Activated naive CD8-positive, alpha-beta T cell (primary cell): ENCODE data around the gene LAMA2.

ENCODE experiments used
- H3K27ac Mint-ChIP-seq: one replicate; pipeline ENCODE4 v1.8.0; 2021; ENCODE audit warnings: mixed read lengths
- H3K27me3 Mint-ChIP-seq: one replicate; pipeline ENCODE4 v1.8.0; 2021; ENCODE audit warnings: mixed read lengths
- H3K36me3 Mint-ChIP-seq: one replicate; pipeline ENCODE4 v1.8.0; 2021; ENCODE audit warnings: mixed read lengths
- H3K4me1 Mint-ChIP-seq: one replicate; pipeline ENCODE4 v1.8.0; 2021; ENCODE audit warnings: low read depth, mixed read lengths
- H3K4me3 Mint-ChIP-seq: one replicate; pipeline ENCODE4 v1.8.0; 2021; ENCODE audit warnings: mild to moderate bottlenecking, mixed read lengths
- H3K9me3 Mint-ChIP-seq: one replicate; pipeline ENCODE4 v1.8.0; 2021; ENCODE audit warnings: low read depth, mixed read lengths

The LAMA2 gene

GRCh38 chr6:129417416-129418086 is 534.6 kb downstream of the LAMA2 start:
- Mint-ChIP-seq H3K27ac (no peak overlapping the region), H3K36me3 (no peaks in the 10 kb centered on the region), H3K4me1 (no peaks in the 10 kb centered on the region), H3K9me3 (no peaks in the 10 kb centered on the region), H3K4me3 (no peak overlapping the region), H3K27me3 (no peaks in the 10 kb centered on the region)

DNA sequence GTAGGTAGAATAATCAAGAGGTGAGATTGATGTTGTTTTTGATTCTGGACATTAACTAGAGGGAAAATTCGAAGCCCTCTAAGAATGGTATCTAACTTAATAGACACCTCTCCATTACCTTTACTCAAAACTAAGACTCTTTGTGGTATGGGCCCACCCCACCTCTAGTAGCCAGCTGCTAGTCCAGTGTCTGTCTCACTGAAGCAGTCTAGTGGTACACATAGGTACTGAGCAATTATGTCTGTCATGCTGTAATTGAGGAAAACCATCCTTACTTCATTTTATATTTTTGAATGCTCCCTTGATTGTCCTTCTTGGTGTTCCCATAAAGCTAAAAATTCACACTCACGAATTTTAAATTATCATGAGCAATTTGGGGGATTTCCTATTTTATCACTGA is 536.4 kb downstream of the LAMA2 start:
- Mint-ChIP-seq H3K27ac (no peak overlapping the region), H3K4me1 (no peaks in the 10 kb centered on the region), H3K27me3 (no peaks in the 10 kb centered on the region), H3K4me3 (no peak overlapping the region), H3K9me3 (no peaks in the 10 kb centered on the region), H3K36me3 (no peaks in the 10 kb centered on the region)

DNA sequence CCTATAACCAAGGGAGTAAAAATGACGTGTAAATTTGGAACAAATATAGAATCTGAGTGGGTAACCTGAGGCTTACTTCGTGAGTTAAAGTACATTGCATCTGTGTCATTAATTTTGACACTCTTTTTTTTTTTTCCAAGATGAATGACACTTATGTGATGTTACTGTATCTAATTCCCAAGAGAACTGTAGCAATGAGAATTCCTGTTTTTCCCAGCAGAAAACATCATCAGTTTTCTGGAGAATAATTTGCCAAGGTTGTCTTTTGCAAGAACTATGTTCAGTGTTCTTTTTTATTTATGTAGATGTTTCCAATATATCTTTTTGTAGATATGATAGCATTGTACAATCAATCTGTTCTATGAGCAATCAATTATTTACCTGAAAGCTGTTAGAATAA is 543.4 kb downstream of the LAMA2 start:
- H3K36me3 Mint-ChIP-seq: no peaks in the 10 kb centered on the region
- no peaks in the 10 kb centered on the region for H3K9me3 Mint-ChIP-seq
- no peak overlapping the region for H3K4me3 Mint-ChIP-seq
- H3K27ac Mint-ChIP-seq: no peak overlapping the region
- H3K4me1 Mint-ChIP-seq: no peaks in the 10 kb centered on the region
- H3K27me3 Mint-ChIP-seq: no peaks in the 10 kb centered on the region

DNA sequence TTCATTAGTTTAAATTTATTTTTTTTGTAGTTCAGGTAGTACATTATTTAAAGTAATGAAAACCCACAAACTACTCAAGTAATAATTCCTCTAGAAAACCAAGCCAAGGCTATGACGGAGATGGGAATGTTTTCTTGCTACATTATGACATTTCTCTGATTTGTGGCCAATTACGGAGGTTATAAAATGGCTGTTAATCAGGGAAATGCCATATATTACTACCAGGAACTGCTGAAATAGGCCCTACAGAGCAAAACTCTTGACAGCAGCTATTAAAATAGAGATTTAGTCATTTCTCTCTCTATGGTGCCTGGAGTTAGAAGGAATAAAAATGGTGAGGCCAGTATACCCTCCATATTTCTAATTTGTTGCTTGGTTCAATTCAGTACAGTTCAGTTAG is 547.0 kb downstream of the LAMA2 start:
- Mint-ChIP-seq H3K9me3 (no peaks in the 10 kb centered on the region), H3K4me1 (no peaks in the 10 kb centered on the region), H3K36me3 (no peaks in the 10 kb centered on the region), H3K4me3 (no peak overlapping the region), H3K27ac (no peak overlapping the region), H3K27me3 (no peaks in the 10 kb centered on the region)

DNA sequence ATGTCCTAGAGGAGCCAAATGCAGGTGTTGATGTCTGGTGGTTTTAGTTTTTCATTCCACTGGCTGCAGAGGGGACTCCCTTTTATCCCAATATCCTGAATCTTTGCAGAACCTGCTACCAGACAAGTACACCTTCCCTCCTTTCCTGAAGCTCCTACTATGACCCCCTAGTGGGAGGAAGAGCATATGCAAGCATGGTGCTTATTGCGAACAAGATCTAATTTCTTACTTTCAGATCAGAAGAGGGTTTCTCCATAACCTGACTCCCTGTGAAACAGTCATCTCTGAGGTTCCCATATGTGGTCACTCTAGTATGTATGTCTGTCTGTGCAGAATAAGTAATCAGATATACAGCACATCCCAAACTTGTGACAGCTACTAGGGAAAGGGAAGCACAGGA is 549.8 kb downstream of the LAMA2 start:
- H3K4me3 Mint-ChIP-seq: no peak overlapping the region
- no peak overlapping the region for H3K27ac Mint-ChIP-seq
- no peaks in the 10 kb centered on the region for H3K4me1 Mint-ChIP-seq
- no peaks in the 10 kb centered on the region for H3K9me3 Mint-ChIP-seq
- H3K36me3 Mint-ChIP-seq: no peaks in the 10 kb centered on the region
- H3K27me3 Mint-ChIP-seq: no peaks in the 10 kb centered on the region

DNA sequence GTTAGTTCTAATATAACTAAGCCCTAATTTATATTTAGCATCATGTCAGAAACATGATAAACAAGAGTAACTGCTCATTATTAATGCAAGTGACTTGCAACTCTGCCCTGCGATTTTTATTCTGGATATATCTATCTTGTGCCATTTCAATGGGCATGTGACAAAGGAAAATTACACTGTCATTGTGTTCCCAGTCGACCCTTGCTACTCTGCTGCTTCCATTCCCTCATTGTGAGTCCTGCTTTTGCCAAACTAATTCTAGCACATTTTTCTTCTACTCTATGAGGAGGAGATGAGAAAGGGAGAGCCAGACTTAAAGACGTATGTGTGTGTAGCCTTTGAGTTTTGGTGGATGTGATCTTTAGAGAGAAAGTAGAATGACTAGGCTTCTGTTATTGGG is 551.2 kb downstream of the LAMA2 start:
- Mint-ChIP-seq H3K36me3 (no peaks in the 10 kb centered on the region), H3K9me3 (no peaks in the 10 kb centered on the region), H3K4me3 (no peak overlapping the region), H3K27ac (no peak overlapping the region), H3K27me3 (no peaks in the 10 kb centered on the region), H3K4me1 (no peaks in the 10 kb centered on the region)

- no peaks in the 10 kb centered on the region for H3K27me3 Mint-ChIP-seq
- H3K9me3 Mint-ChIP-seq: no peaks in the 10 kb centered on the region
- no peak overlapping the region for H3K4me3 Mint-ChIP-seq
- H3K36me3 Mint-ChIP-seq: peaks cover 2% of the 10 kb centered on the region
- peaks cover 21% of the 10 kb centered on the region for H3K4me1 Mint-ChIP-seq
- no peak overlapping the region for H3K27ac Mint-ChIP-seq
These were observed 557.8 kb downstream of the LAMA2 start for GRCh38 chr6:129440691-129441090.

GRCh38 chr6:129444683-129445082 is 561.7 kb downstream of the LAMA2 start:
- H3K36me3 Mint-ChIP-seq: peaks cover 2% of the 10 kb centered on the region
- H3K27me3 Mint-ChIP-seq: no peaks in the 10 kb centered on the region
- peak overlapping the region; percentile 50 for H3K27ac Mint-ChIP-seq
- no peaks in the 10 kb centered on the region for H3K9me3 Mint-ChIP-seq
- no peak overlapping the region for H3K4me3 Mint-ChIP-seq
- peaks cover 58% of the 10 kb centered on the region for H3K4me1 Mint-ChIP-seq

- Mint-ChIP-seq H3K36me3 (peaks cover 6% of the 10 kb centered on the region), H3K9me3 (peaks cover 5% of the 10 kb centered on the region), H3K4me3 (no peak overlapping the region), H3K4me1 (peaks cover 59% of the 10 kb centered on the region), H3K27ac (peak overlapping the region; percentile 88), H3K27me3 (no peaks in the 10 kb centered on the region)
These were observed 563.6 kb downstream of the LAMA2 start for GRCh38 chr6:129446272-129447197.

DNA sequence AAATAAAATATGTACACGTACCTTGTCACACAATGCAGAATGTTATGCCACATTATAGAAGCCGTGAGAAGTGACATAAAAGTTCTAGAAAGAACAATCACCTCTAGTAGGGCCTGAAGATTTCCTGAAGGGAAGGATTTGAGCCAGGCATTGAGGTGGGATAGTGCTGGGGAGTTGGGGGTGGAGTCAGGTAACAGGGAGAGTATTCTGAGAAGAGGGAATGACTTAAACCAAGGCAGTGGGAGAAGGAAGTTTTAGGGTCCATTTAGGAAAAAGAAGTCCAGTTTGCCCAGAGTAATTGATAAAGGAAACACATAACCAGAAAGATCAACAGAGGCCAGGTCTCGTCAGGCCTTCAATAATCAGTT is 564.2 kb downstream of the LAMA2 start:
- Mint-ChIP-seq H3K9me3 (peaks cover 5% of the 10 kb centered on the region), H3K27ac (peak overlapping the region; percentile 88), H3K36me3 (peaks cover 6% of the 10 kb centered on the region), H3K4me3 (no peak overlapping the region), H3K27me3 (no peaks in the 10 kb centered on the region), H3K4me1 (peaks cover 64% of the 10 kb centered on the region)

GRCh38 chr6:129448965-129449364 is 566.0 kb downstream of the LAMA2 start:
- Mint-ChIP-seq H3K36me3 (peaks cover 7% of the 10 kb centered on the region), H3K27me3 (no peaks in the 10 kb centered on the region), H3K4me3 (peak overlapping the region; percentile 44), H3K27ac (peak overlapping the region; percentile 93), H3K4me1 (peaks cover 75% of the 10 kb centered on the region), H3K9me3 (peaks cover 5% of the 10 kb centered on the region)

- Mint-ChIP-seq H3K27ac (peak overlapping the region; percentile 77), H3K4me1 (peaks cover 73% of the 10 kb centered on the region)
These were observed 568.2 kb downstream of the LAMA2 start for GRCh38 chr6:129451187-129451586.

DNA sequence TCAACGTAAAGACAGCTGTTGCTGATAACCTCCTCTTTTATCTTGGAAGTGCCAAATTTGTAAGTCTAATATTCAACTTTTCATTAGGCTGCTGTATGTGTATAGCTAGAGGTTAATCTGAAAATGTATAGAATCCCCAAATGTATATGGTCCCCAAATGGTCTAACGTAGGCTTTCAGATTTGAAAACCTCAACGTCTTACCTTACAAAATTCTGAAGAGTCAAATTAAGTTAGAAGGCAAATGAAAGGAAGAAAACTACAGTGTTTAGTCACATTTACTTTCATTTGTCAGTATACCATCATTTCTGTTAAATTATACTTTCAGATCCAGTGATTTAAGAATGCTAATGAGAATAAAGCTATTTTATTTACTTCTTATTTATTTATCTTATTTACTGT is 570.1 kb downstream of the LAMA2 start:
- Mint-ChIP-seq H3K27ac (peak overlapping the region; percentile 94), H3K4me3 (peak overlapping the region; percentile 73), H3K4me1 (peaks cover 59% of the 10 kb centered on the region), H3K9me3 (peaks cover 5% of the 10 kb centered on the region), H3K36me3 (peaks cover 7% of the 10 kb centered on the region), H3K27me3 (no peaks in the 10 kb centered on the region)

More at GRCh38 chr6:129451187-129451586, 568.2 kb downstream of the LAMA2 start:
- H3K9me3 Mint-ChIP-seq: peaks cover 5% of the 10 kb centered on the region
- peaks cover 7% of the 10 kb centered on the region for H3K36me3 Mint-ChIP-seq
- no peak overlapping the region for H3K4me3 Mint-ChIP-seq
- H3K27me3 Mint-ChIP-seq: no peaks in the 10 kb centered on the region

DNA sequence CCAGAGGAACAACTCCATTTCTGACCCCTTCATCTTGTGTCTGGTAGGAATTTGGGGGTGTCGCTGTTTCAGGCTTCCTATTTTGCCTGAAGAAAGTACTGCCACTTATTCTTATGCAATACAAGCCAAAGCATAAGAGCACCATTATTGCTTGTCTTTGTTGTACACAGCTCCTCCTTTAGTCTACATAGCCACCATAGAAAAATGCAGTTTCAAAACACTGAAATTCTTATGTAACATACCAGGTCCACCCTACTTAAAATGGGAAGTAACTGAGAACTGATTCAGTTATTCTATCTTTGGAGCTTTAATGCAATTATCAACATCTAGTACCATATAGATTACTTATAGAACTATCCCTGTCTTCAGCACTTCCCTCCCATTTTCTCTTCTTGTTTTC is 571.5 kb downstream of the LAMA2 start:
- H3K36me3 Mint-ChIP-seq: peaks cover 7% of the 10 kb centered on the region
- no peak overlapping the region for H3K4me3 Mint-ChIP-seq
- peak overlapping the region; percentile 34 for H3K27ac Mint-ChIP-seq
- H3K4me1 Mint-ChIP-seq: peaks cover 45% of the 10 kb centered on the region
- no peaks in the 10 kb centered on the region for H3K27me3 Mint-ChIP-seq
- H3K9me3 Mint-ChIP-seq: peaks cover 5% of the 10 kb centered on the region

DNA sequence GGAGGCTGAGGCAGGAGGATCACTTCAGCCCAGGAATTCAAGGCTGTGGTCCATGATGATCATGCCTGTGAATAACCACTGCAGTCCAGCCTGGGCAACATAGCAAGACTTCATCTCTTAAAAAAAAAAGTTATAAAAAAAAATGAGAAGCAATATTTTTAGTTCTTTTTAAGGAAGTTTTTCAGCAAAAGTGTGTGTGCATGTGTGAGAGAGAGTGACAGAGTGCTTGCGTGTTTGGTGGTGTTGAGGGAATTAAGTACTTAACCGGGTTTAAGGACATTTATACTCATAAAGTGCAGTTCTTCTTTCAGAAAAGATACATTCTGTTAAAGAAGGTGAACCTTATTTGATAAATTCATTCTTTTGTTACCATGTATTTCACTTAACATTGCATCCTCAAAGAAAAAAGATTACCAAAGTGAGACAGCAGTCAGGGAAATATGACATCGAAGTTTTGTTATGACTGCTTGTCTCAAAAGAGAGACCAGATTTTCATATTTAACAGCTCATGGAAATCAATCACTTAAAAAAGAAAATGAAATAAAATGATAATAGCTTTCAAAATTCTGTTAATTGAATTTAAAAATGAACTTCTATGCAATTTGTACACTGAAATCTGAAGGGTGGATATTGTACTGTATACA is 572.3 kb downstream of the LAMA2 start:
- H3K27ac Mint-ChIP-seq: peak overlapping the region; percentile 78
- H3K36me3 Mint-ChIP-seq: peaks cover 7% of the 10 kb centered on the region
- H3K4me1 Mint-ChIP-seq: peaks cover 42% of the 10 kb centered on the region
- H3K27me3 Mint-ChIP-seq: no peaks in the 10 kb centered on the region
- H3K4me3 Mint-ChIP-seq: no peak overlapping the region
- H3K9me3 Mint-ChIP-seq: peaks cover 5% of the 10 kb centered on the region
